Measurements from ENCODE around the gene HSFX4.
A peak's percentile ranks its signal among the peaks of the same experiment; 100 is the strongest.
"Not testable (repeated sequence)": the region's sequence is repeated elsewhere in the genome, so short reads cannot be mapped to it uniquely, and the experiment has no call there.

Gene HSFX4

GRCh38 chrX:149938881-149939654 is 9.7 kb downstream of the HSFX4 start:
- Histone ChIP-seq H3K4me2 (ENCODE audit: low read length) (no peak overlapping the region), H3K9me3 (ENCODE audit: insufficient read depth, low read length) (no peaks in the 10 kb centered on the region), H3K9ac (ENCODE audit: low read length) (peak overlapping the region; percentile 67), H2AFZ (ENCODE audit: low read depth, low read length) (no peak overlapping the region), H4K20me1 (ENCODE audit: insufficient read depth, low read length) (no peaks in the 10 kb centered on the region), H3K27me3 (ENCODE audit: low read depth, low read length) (no peaks in the 10 kb centered on the region), H3K36me3 (replicated peaks; ENCODE audit: low read depth, low read length) (no peaks in the 10 kb centered on the region), H3K4me1 (ENCODE audit: low read length) (peaks cover 10% of the 10 kb centered on the region), H3K79me2 (ENCODE audit: low read length) (peaks cover 11% of the 10 kb centered on the region), H3K4me3 (ENCODE audit: low read length) (peak overlapping the region; percentile 99; the same call in 1 of the 2 replicates), H3K27ac (ENCODE audit: low read length) (peak overlapping the region; percentile 92)
- TF ChIP-seq CTCF (IDR thresholded peaks at IDR 0.05; ENCODE audit: low read depth, low read length) (no peak), EZH2phosphoT487 (IDR thresholded peaks at IDR 0.05; ENCODE audit: low read depth) (no peak)

DNA sequence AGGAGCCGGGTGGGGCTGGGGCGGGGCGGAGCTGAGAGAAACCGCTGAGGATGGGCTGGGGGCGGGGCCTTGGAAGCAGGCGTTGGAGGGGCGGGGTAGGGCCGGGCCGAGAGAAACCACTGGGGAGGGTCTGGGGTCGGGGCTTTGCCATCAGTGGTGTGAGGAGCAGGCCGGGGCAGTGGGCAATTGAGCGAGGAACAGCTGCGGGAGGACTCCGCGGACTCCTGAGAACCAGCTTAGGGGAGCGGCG is 10.2 kb downstream of the HSFX4 start:
- no peaks in the 10 kb centered on the region for H3K27me3 ChIP-seq (ENCODE audit: low read depth, low read length)
- peak overlapping the region; percentile 95 for H3K4me3 ChIP-seq (ENCODE audit: low read length)
- no peak overlapping the region for H2AFZ ChIP-seq (ENCODE audit: low read depth, low read length)
- H3K4me2 ChIP-seq (ENCODE audit: low read length) = peak overlapping the region; percentile 82
- TF ChIP-seq CTCF (IDR thresholded peaks at IDR 0.05; ENCODE audit: low read depth, low read length) (no peak), EZH2phosphoT487 (IDR thresholded peaks at IDR 0.05; ENCODE audit: low read depth) (no peak)
- H3K9me3 ChIP-seq (ENCODE audit: insufficient read depth, low read length) = no peaks in the 10 kb centered on the region
- H3K9ac ChIP-seq (ENCODE audit: low read length) = peak overlapping the region; percentile 79
- H3K27ac ChIP-seq (ENCODE audit: low read length) = peak overlapping the region; percentile 77
- peaks cover 11% of the 10 kb centered on the region for H3K79me2 ChIP-seq (ENCODE audit: low read length)
- H3K4me1 ChIP-seq (ENCODE audit: low read length) = peaks cover 10% of the 10 kb centered on the region
- no peaks in the 10 kb centered on the region for H4K20me1 ChIP-seq (ENCODE audit: insufficient read depth, low read length)
- no peaks in the 10 kb centered on the region for H3K36me3 ChIP-seq (replicated peaks; ENCODE audit: low read depth, low read length)

- Histone ChIP-seq H3K4me3 (ENCODE audit: low read length) (peak overlapping the region; percentile 95), H3K79me2 (ENCODE audit: low read length) (peaks cover 11% of the 10 kb centered on the region), H3K27me3 (ENCODE audit: low read depth, low read length) (no peaks in the 10 kb centered on the region), H3K9me3 (ENCODE audit: insufficient read depth, low read length) (no peaks in the 10 kb centered on the region), H4K20me1 (ENCODE audit: insufficient read depth, low read length) (no peaks in the 10 kb centered on the region), H2AFZ (ENCODE audit: low read depth, low read length) (no peak overlapping the region; the same call in 1 of the 2 replicates), H3K4me1 (ENCODE audit: low read length) (peaks cover 10% of the 10 kb centered on the region), H3K27ac (ENCODE audit: low read length) (peak overlapping the region; percentile 77), H3K9ac (ENCODE audit: low read length) (peak overlapping the region; percentile 79), H3K4me2 (ENCODE audit: low read length) (peak overlapping the region; percentile 82), H3K36me3 (replicated peaks; ENCODE audit: low read depth, low read length) (no peaks in the 10 kb centered on the region)
- no peak for TF ChIP-seq CTCF (IDR thresholded peaks at IDR 0.05; ENCODE audit: low read depth, low read length)
- no peak for TF ChIP-seq EZH2phosphoT487 (IDR thresholded peaks at IDR 0.05; ENCODE audit: low read depth)
These were observed 10.7 kb downstream of the HSFX4 start for GRCh38 chrX:149939905-149940673.

DNA sequence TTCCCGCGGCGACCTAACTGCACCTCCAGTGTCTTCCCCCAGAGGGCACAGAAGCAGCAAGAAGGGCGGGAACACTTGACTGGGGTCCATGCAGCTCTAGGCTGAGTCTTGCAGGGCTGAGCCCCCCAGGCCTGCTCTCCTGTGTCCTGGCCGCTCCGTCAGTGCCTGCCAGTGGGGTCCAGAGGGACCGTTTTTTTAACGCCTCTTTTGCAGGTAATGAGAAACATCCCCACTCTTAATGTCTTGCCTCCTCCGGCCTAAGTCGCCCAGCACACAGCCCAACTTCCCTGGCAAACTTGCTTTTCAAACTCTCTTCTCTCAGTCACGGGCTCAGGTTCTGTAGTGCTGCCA is 11.3 kb downstream of the HSFX4 start:
- not testable (repeated sequence) for H3K27ac ChIP-seq (ENCODE audit: low read length); H3K4me1 ChIP-seq (ENCODE audit: low read length); H3K9me3 ChIP-seq (ENCODE audit: insufficient read depth, low read length); H3K36me3 ChIP-seq (replicated peaks; ENCODE audit: low read depth, low read length); H4K20me1 ChIP-seq (ENCODE audit: insufficient read depth, low read length); H2AFZ ChIP-seq (ENCODE audit: low read depth, low read length); H3K27me3 ChIP-seq (ENCODE audit: low read depth, low read length)
- Histone ChIP-seq H3K79me2 (ENCODE audit: low read length) (peaks cover 11% of the 10 kb centered on the region), H3K4me2 (ENCODE audit: low read length) (peak overlapping the region; percentile 78), H3K4me3 (ENCODE audit: low read length) (peak overlapping the region; percentile 70), H3K9ac (ENCODE audit: low read length) (peak overlapping the region; percentile 30; the same call in 1 of the 2 replicates)
- TF ChIP-seq CTCF (IDR thresholded peaks at IDR 0.05; ENCODE audit: low read depth, low read length) = peak; percentile 22; the same call in 1 of the 2 replicates

DNA sequence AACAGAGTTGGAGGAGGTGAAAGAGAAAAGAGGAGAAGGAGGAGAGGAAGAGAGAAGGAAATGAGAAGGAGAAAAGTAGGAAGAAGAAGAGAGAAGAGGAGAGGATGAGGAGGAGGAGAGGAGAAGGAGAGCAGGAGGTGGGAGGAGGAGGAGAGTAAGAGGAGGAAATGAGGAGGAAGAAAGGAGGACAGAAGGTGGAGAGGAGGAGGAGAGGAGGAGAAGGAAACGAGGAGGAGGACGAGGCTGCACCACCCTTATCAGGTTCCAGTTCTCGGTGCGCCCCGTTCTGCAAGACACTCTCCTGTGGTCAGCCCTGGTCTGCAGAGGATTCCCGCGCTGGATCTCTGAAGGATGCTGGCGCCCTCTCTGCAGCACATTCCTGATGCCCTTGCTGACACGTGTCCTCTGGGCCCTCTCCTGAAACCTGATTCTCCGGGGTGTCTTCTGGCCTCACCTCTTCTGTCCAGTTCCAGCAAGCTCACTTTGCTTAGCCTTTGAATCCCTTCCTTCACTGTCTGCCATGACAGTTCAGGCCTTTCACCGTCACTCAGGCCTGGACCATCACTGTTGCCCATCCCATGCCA is 15.8 kb downstream of the HSFX4 start:
- H3K79me2 ChIP-seq (ENCODE audit: low read length); H3K4me2 ChIP-seq (ENCODE audit: low read length); H3K4me1 ChIP-seq (ENCODE audit: low read length); H3K36me3 ChIP-seq (replicated peaks; ENCODE audit: low read depth, low read length); H3K27me3 ChIP-seq (ENCODE audit: low read depth, low read length); H3K9me3 ChIP-seq (ENCODE audit: insufficient read depth, low read length); H2AFZ ChIP-seq (ENCODE audit: low read depth, low read length); H3K27ac ChIP-seq (ENCODE audit: low read length); H4K20me1 ChIP-seq (ENCODE audit: insufficient read depth, low read length); H3K4me3 ChIP-seq (ENCODE audit: low read length); H3K9ac ChIP-seq (ENCODE audit: low read length): not testable (repeated sequence)

GRCh38 chrX:149945820-149946219 is 16.4 kb downstream of the HSFX4 start:
- H3K9ac ChIP-seq (ENCODE audit: low read length); H4K20me1 ChIP-seq (ENCODE audit: insufficient read depth, low read length); H3K36me3 ChIP-seq (replicated peaks; ENCODE audit: low read depth, low read length); H3K27ac ChIP-seq (ENCODE audit: low read length); H3K79me2 ChIP-seq (ENCODE audit: low read length); H3K4me3 ChIP-seq (ENCODE audit: low read length); H2AFZ ChIP-seq (ENCODE audit: low read depth, low read length); H3K27me3 ChIP-seq (ENCODE audit: low read depth, low read length); H3K4me2 ChIP-seq (ENCODE audit: low read length); H3K9me3 ChIP-seq (ENCODE audit: insufficient read depth, low read length); H3K4me1 ChIP-seq (ENCODE audit: low read length): not testable (repeated sequence)
